Hepatocyte (in vitro differentiated cells): ENCODE data around the gene SLC25A2. TPM values are rescaled to one million over a fixed set of nuclear protein-coding genes. Genes with fewer than 3 reads are reported as not detected.

Experiments used
- DNase-seq: peaks from one replicate; pipeline ENCODE4 v3.0.0-alpha.2; 2016; ENCODE audit warnings: low spot score
- H2AFZ ChIP-seq: fragments of 200-600 bp; sonication (generic); 2 replicates; pipeline ENCODE4 v1.6.0; 2016; ENCODE audit warnings: antibody characterized with exemption, mild to moderate bottlenecking
- H3K27ac ChIP-seq: fragments of 200-600 bp; sonication (generic); 2 replicates; pipeline ENCODE4 v1.5.1; 2016; ENCODE audit warnings: mild to moderate bottlenecking
- H3K27me3 ChIP-seq: fragments of 200-600 bp; sonication (generic); 2 replicates; pipeline ENCODE4 v1.6.1; 2016
- H3K36me3 ChIP-seq: fragments of 200-600 bp; sonication (generic); replicated peaks from 2 replicates; pipeline ENCODE4 v1.5.1; 2016; ENCODE audit warnings: low read depth; ENCODE audit not compliant: insufficient read depth
- H3K4me1 ChIP-seq: fragments of 200-600 bp; sonication (generic); 2 replicates; pipeline ENCODE4 v1.5.1; 2016; ENCODE audit warnings: mild to moderate bottlenecking, moderate library complexity; ENCODE audit not compliant: insufficient read depth
- H3K4me2 ChIP-seq: fragments of 200-600 bp; sonication (generic); 2 replicates; pipeline ENCODE4 v1.6.0; 2016
- H3K4me3 ChIP-seq: fragments of 200-600 bp; sonication (generic); 2 replicates; pipeline ENCODE4 v1.5.1; 2016; ENCODE audit warnings: mild to moderate bottlenecking
- H3K79me2 ChIP-seq: fragments of 200-600 bp; sonication (generic); 2 replicates; pipeline ENCODE4 v1.6.0; 2017; ENCODE audit warnings: mild to moderate bottlenecking
- H3K9me2 ChIP-seq: fragments of 200-600 bp; sonication (generic); replicated peaks from 2 replicates; pipeline ENCODE4 v1.6.0; 2017; ENCODE audit warnings: mild to moderate bottlenecking; ENCODE audit not compliant: insufficient read depth
- H3K9me3 ChIP-seq: fragments of 200-600 bp; sonication (generic); 2 replicates; pipeline ENCODE4 v1.5.1; 2016; ENCODE audit warnings: low read depth, mild to moderate bottlenecking
- H4K20me1 ChIP-seq: fragments of 200-600 bp; sonication (generic); 2 replicates; pipeline ENCODE4 v1.6.0; 2016; ENCODE audit warnings: mild to moderate bottlenecking; ENCODE audit not compliant: insufficient read depth, poor library complexity, severe bottlenecking
- CTCF ChIP-seq: fragments of 200-600 bp; sonication (generic); IDR thresholded peaks from 2 replicates; pipeline ENCODE4 v1.5.1; 2016; ENCODE audit warnings: antibody characterized with exemption, mild to moderate bottlenecking; ENCODE audit not compliant: poor library complexity
- EZH2 ChIP-seq: fragments of 200-600 bp; sonication (generic); IDR thresholded peaks from 2 replicates; pipeline ENCODE4 v1.6.1; 2016; ENCODE audit warnings: antibody characterized with exemption, mild to moderate bottlenecking, borderline replicate concordance
- EZH2phosphoT487 ChIP-seq: fragments of 200-600 bp; sonication (generic); IDR thresholded peaks from one replicate; pipeline ENCODE4 v1.6.1; 2018; ENCODE audit warnings: antibody characterized with exemption, mild to moderate bottlenecking, low read depth, moderate library complexity; ENCODE audit not compliant: unreplicated experiment, severe bottlenecking
- WGBS: methylation state at CpG from one replicate; pipeline ENCODE4 v1.1.6; 2016; ENCODE audit warnings: low lambda C conversion rate; ENCODE audit errors: missing lambda C conversion rate; 5-methylcytosine and 5-hydroxymethylcytosine counted together
- polyA plus RNA-seq: library from polyadenylated mRNA; unstranded; fragments of >200 nt; fragmentation: Nextera tagmentation; extraction: Ambion mirVana; gene quantifications from 2 replicates; pipeline ENCODE4 v1.2.1, GENCODE V29; 2016
- total RNA-seq: library from RNA; depleted of rRNA; stranded (reverse); fragments of >200 nt; gene quantifications from 2 replicates; pipeline ENCODE4 v1.2.3, GENCODE V29; 2014

Gene SLC25A2
- total and polyA plus RNA-seq, 2 experiments from 2014 or later, result 0.50 TPM; not detected in 1

GRCh38 chr5:141260458-141261237, 43.2 kb downstream of the SLC25A2 start:
- DNase-seq, result no peak
- TF ChIP-seq EZH2phosphoT487 (no peak), EZH2 (no peak), CTCF (no peak)
- H3K9me2 ChIP-seq, result no peaks in the 10 kb centered on the region
- no peak overlapping the region for H2AFZ ChIP-seq
- no peaks in the 10 kb centered on the region for H3K27me3 ChIP-seq
- no peaks in the 10 kb centered on the region for H4K20me1 ChIP-seq
- H3K4me2 ChIP-seq, result no peak overlapping the region
- no peaks in the 10 kb centered on the region for H3K4me1 ChIP-seq
- peaks cover 69% of the 10 kb centered on the region for H3K9me3 ChIP-seq
- no peaks in the 10 kb centered on the region for H3K79me2 ChIP-seq
- WGBS, result 72% methylated on average over 5 of the region's 5 CpGs
- H3K27ac ChIP-seq, result no peak overlapping the region
- no peaks in the 10 kb centered on the region for H3K36me3 ChIP-seq
- no peak overlapping the region for H3K4me3 ChIP-seq

- Histone ChIP-seq H3K9me3 (peaks cover 65% of the 10 kb centered on the region), H3K27me3 (no peaks in the 10 kb centered on the region), H3K27ac (no peak overlapping the region), H3K4me2 (no peak overlapping the region), H3K79me2 (no peaks in the 10 kb centered on the region), H3K4me3 (no peak overlapping the region), H3K36me3 (no peaks in the 10 kb centered on the region), H2AFZ (no peak overlapping the region), H3K4me1 (no peaks in the 10 kb centered on the region), H4K20me1 (no peaks in the 10 kb centered on the region), H3K9me2 (no peaks in the 10 kb centered on the region)
- DNase-seq, result no peak
- TF ChIP-seq EZH2 (no peak), EZH2phosphoT487 (no peak), CTCF (no peak)
These were observed 44.9 kb downstream of the SLC25A2 start for GRCh38 chr5:141258948-141259347.

GRCh38 chr5:141258464-141258863, 45.4 kb downstream of the SLC25A2 start:
- Histone ChIP-seq H3K4me3 (peak overlapping the region; percentile 0), H3K36me3 (no peaks in the 10 kb centered on the region), H3K4me2 (no peak overlapping the region), H3K27ac (no peak overlapping the region), H3K9me3 (peaks cover 68% of the 10 kb centered on the region), H3K27me3 (no peaks in the 10 kb centered on the region), H4K20me1 (no peaks in the 10 kb centered on the region), H2AFZ (no peak overlapping the region), H3K4me1 (no peaks in the 10 kb centered on the region), H3K9me2 (no peaks in the 10 kb centered on the region), H3K79me2 (no peaks in the 10 kb centered on the region)
- DNase-seq, result no peak
- TF ChIP-seq EZH2, result no peak
- TF ChIP-seq CTCF, result no peak
- no peak for TF ChIP-seq EZH2phosphoT487

Other genes with a start within 250 kb of the SLC25A2 start
Only the 30 nearest of the 38 such genes appear.
- gene PCDHB7, start 131.4 kb downstream of the SLC25A2 start, total RNA-seq, result 0.48 and 0.53 TPM in 2 replicates
- 0.51 and 0.56 TPM in 2 replicates for gene PCDHB7, start 131.4 kb downstream of the SLC25A2 start, polyA plus RNA-seq
- 0.24 and 0.63 TPM in 2 replicates for gene PCDHB8, start 126.3 kb downstream of the SLC25A2 start, total RNA-seq
- gene PCDHB8, start 126.3 kb downstream of the SLC25A2 start, polyA plus RNA-seq, result 0.17 and 0.75 TPM in 2 replicates
- gene PCDHB16, start 121.7 kb downstream of the SLC25A2 start, total RNA-seq, result 2.2 and 3.4 TPM in 2 replicates
- gene PCDHB16, start 121.7 kb downstream of the SLC25A2 start, polyA plus RNA-seq, result 3.3 and 4.0 TPM in 2 replicates
- 1.2 and 2.3 TPM in 2 replicates for gene PCDHB9, start 116.9 kb downstream of the SLC25A2 start, total RNA-seq
- gene PCDHB9, start 116.9 kb downstream of the SLC25A2 start, polyA plus RNA-seq, result 0.33 and 1.0 TPM in 2 replicates
- 2.4 and 3.1 TPM in 2 replicates for gene PCDHB10, start 111.7 kb downstream of the SLC25A2 start, total RNA-seq
- gene PCDHB10, start 111.7 kb downstream of the SLC25A2 start, polyA plus RNA-seq, result 2.7 and 2.8 TPM in 2 replicates
- 0.92 and 2.1 TPM in 2 replicates for gene PCDHB11, start 104.4 kb downstream of the SLC25A2 start, total RNA-seq
- 1.2 and 1.8 TPM in 2 replicates for gene PCDHB11, start 104.4 kb downstream of the SLC25A2 start, polyA plus RNA-seq
- gene PCDHB12, start 95.3 kb downstream of the SLC25A2 start, total RNA-seq, result 1.1 and 1.4 TPM in 2 replicates
- 0.86 and 0.97 TPM in 2 replicates for gene PCDHB12, start 95.3 kb downstream of the SLC25A2 start, polyA plus RNA-seq
- gene PCDHB13, start 90.1 kb downstream of the SLC25A2 start, total RNA-seq, result 1.9 and 2.0 TPM in 2 replicates
- gene PCDHB13, start 90.1 kb downstream of the SLC25A2 start, polyA plus RNA-seq, result 0.50 and 1.1 TPM in 2 replicates
- 3.9 and 4.3 TPM in 2 replicates for gene PCDHB14, start 80.7 kb downstream of the SLC25A2 start, total RNA-seq
- gene PCDHB14, start 80.7 kb downstream of the SLC25A2 start, polyA plus RNA-seq, result 2.2 and 3.0 TPM in 2 replicates
- gene PCDHB15, start 58.7 kb downstream of the SLC25A2 start, total RNA-seq, result 1.8 and 3.3 TPM in 2 replicates
- 2.0 and 2.6 TPM in 2 replicates for gene PCDHB15, start 58.7 kb downstream of the SLC25A2 start, polyA plus RNA-seq
- 85.2 and 96.9 TPM in 2 replicates for gene TAF7, start 16.7 kb upstream of the SLC25A2 start, total RNA-seq
- 103 and 107 TPM in 2 replicates for gene TAF7, start 16.7 kb upstream of the SLC25A2 start, polyA plus RNA-seq
- gene PCDHGA1, start 26.5 kb upstream of the SLC25A2 start, total RNA-seq, result 0.24 and 0.33 TPM in 2 replicates
- gene PCDHGA1, start 26.5 kb upstream of the SLC25A2 start, polyA plus RNA-seq, result not detected in 2 replicates
- 0.08 TPM in 1 of 2 replicates, not detected in the other for gene PCDHGA2, start 34.7 kb upstream of the SLC25A2 start, total RNA-seq
- gene PCDHGA2, start 34.7 kb upstream of the SLC25A2 start, polyA plus RNA-seq, result 0.10 TPM in 1 of 2 replicates, not detected in the other
- gene PCDHGA3, start 39.8 kb upstream of the SLC25A2 start, total RNA-seq, result not detected in 2 replicates
- gene PCDHGA3, start 39.8 kb upstream of the SLC25A2 start, polyA plus RNA-seq, result 0.45 TPM in 1 of 2 replicates, not detected in the other
- gene PCDHGB1, start 46.0 kb upstream of the SLC25A2 start, total RNA-seq, result 0.24 and 0.53 TPM in 2 replicates
- 0.57 TPM in 1 of 2 replicates, not detected in the other for gene PCDHGB1, start 46.0 kb upstream of the SLC25A2 start, polyA plus RNA-seq
- 0.17 and 0.28 TPM in 2 replicates for gene PCDHGA4, start 51.0 kb upstream of the SLC25A2 start, total RNA-seq
- 0.24 TPM in 1 of 2 replicates, not detected in the other for gene PCDHGA4, start 51.0 kb upstream of the SLC25A2 start, polyA plus RNA-seq
- 0.20 and 0.33 TPM in 2 replicates for gene PCDHGB2, start 55.9 kb upstream of the SLC25A2 start, total RNA-seq
- gene PCDHGB2, start 55.9 kb upstream of the SLC25A2 start, polyA plus RNA-seq, result not detected in 2 replicates
- gene PCDHGA5, start 60.1 kb upstream of the SLC25A2 start, total RNA-seq, result 0.03 and 0.20 TPM in 2 replicates
- not detected in 2 replicates for gene PCDHGA5, start 60.1 kb upstream of the SLC25A2 start, polyA plus RNA-seq
- gene PCDHGB3, start 66.2 kb upstream of the SLC25A2 start, total RNA-seq, result not detected in 2 replicates
- gene PCDHGB3, start 66.2 kb upstream of the SLC25A2 start, polyA plus RNA-seq, result not detected in 2 replicates
- gene PCDHGA6, start 69.8 kb upstream of the SLC25A2 start, total RNA-seq, result 0.12 TPM in 1 of 2 replicates, not detected in the other
- 0.11 TPM in 1 of 2 replicates, not detected in the other for gene PCDHGA6, start 69.8 kb upstream of the SLC25A2 start, polyA plus RNA-seq
- 0.04 and 0.10 TPM in 2 replicates for gene PCDHGA7, start 78.7 kb upstream of the SLC25A2 start, total RNA-seq
- gene PCDHGA7, start 78.7 kb upstream of the SLC25A2 start, polyA plus RNA-seq, result not detected in 2 replicates
- 20.0 and 20.9 TPM in 2 replicates for gene PCDHGB4, start 83.6 kb upstream of the SLC25A2 start, total RNA-seq
- gene PCDHGB4, start 83.6 kb upstream of the SLC25A2 start, polyA plus RNA-seq, result 14.2 and 17.9 TPM in 2 replicates
- 1.00 and 1.5 TPM in 2 replicates for gene PCDHGA8, start 88.6 kb upstream of the SLC25A2 start, total RNA-seq
- gene PCDHGA8, start 88.6 kb upstream of the SLC25A2 start, polyA plus RNA-seq, result 0.28 and 0.53 TPM in 2 replicates
- gene PCDHGB5, start 93.9 kb upstream of the SLC25A2 start, total RNA-seq, result 0.17 and 2.0 TPM in 2 replicates
- gene PCDHGB5, start 93.9 kb upstream of the SLC25A2 start, polyA plus RNA-seq, result 0.09 and 0.30 TPM in 2 replicates
- gene PCDHGA9, start 98.7 kb upstream of the SLC25A2 start, total RNA-seq, result 1.1 and 1.2 TPM in 2 replicates
- not detected in 2 replicates for gene PCDHGA9, start 98.7 kb upstream of the SLC25A2 start, polyA plus RNA-seq
- 11.6 and 13.6 TPM in 2 replicates for gene PCDHGB6, start 104.0 kb upstream of the SLC25A2 start, total RNA-seq
- gene PCDHGB6, start 104.0 kb upstream of the SLC25A2 start, polyA plus RNA-seq, result 13.1 and 15.7 TPM in 2 replicates
- gene PCDHGA10, start 108.9 kb upstream of the SLC25A2 start, total RNA-seq, result 4.5 and 6.7 TPM in 2 replicates
- gene PCDHGA10, start 108.9 kb upstream of the SLC25A2 start, polyA plus RNA-seq, result 3.0 and 3.9 TPM in 2 replicates
- gene PCDHGB7, start 113.6 kb upstream of the SLC25A2 start, total RNA-seq, result 6.9 and 8.8 TPM in 2 replicates
- 6.7 and 8.4 TPM in 2 replicates for gene PCDHGB7, start 113.6 kb upstream of the SLC25A2 start, polyA plus RNA-seq
- 1.8 and 2.7 TPM in 2 replicates for gene PCDHGA11, start 117.0 kb upstream of the SLC25A2 start, total RNA-seq
- gene PCDHGA11, start 117.0 kb upstream of the SLC25A2 start, polyA plus RNA-seq, result 1.8 TPM in 2 replicates
- gene PCDHGA12, start 126.5 kb upstream of the SLC25A2 start, total RNA-seq, result 0.70 and 0.96 TPM in 2 replicates
- gene PCDHGA12, start 126.5 kb upstream of the SLC25A2 start, polyA plus RNA-seq, result 0.66 and 1.1 TPM in 2 replicates